Progenitor cell of endocrine pancreas (in vitro differentiated cells): Measurements from ENCODE around the gene CLASP1. TPM values are rescaled to one million over a fixed set of nuclear protein-coding genes. Genes with fewer than 3 reads are reported as not detected.
"Not testable (repeated sequence)": the region's sequence is repeated elsewhere in the genome, so short reads cannot be mapped to it uniquely, and the experiment has no call there.

Experiments
- DNase-seq: peaks from one replicate; pipeline ENCODE4 v3.0.0; 2021; ENCODE audit warnings: low spot score; ENCODE audit not compliant: unreplicated experiment
- H3K27ac Mint-ChIP-seq: 2 replicates; pipeline ENCODE4 v1.8.0; 2021; ENCODE audit warnings: mild to moderate bottlenecking, moderate library complexity, mixed read lengths
- H3K27me3 Mint-ChIP-seq: 2 replicates; pipeline ENCODE4 v1.8.0; 2021; ENCODE audit warnings: mixed read lengths
- H3K36me3 Mint-ChIP-seq: 2 replicates; pipeline ENCODE4 v1.8.0; 2022; ENCODE audit warnings: mixed read lengths; ENCODE audit not compliant: insufficient read depth
- H3K4me1 Mint-ChIP-seq: 2 replicates; pipeline ENCODE4 v1.8.0; 2021; ENCODE audit warnings: low read depth, mixed read lengths
- H3K4me3 Mint-ChIP-seq: 2 replicates; pipeline ENCODE4 v1.8.0; 2021; ENCODE audit warnings: low read depth, mild to moderate bottlenecking, moderate library complexity, mixed read lengths
- H3K9me3 Mint-ChIP-seq: 2 replicates; pipeline ENCODE4 v1.8.0; 2021; ENCODE audit warnings: low read depth, mixed read lengths
- total RNA-seq: library from RNA; stranded (reverse); gene quantifications from 2 replicates; pipeline ENCODE4 v1.2.1, GENCODE V29; 2021
- TF ChIP-seq, protein P1 (sequence below): fragments of 200-600 bp; sonication (generic); IDR thresholded peaks from one replicate; pipeline ENCODE4 v1.5.0; 2021; ENCODE audit warnings: antibody characterized with exemption, mild to moderate bottlenecking; ENCODE audit not compliant: unreplicated experiment

The CLASP1 gene
- total RNA-seq, 1 donor from 2014 or later: 102 TPM

DNA sequence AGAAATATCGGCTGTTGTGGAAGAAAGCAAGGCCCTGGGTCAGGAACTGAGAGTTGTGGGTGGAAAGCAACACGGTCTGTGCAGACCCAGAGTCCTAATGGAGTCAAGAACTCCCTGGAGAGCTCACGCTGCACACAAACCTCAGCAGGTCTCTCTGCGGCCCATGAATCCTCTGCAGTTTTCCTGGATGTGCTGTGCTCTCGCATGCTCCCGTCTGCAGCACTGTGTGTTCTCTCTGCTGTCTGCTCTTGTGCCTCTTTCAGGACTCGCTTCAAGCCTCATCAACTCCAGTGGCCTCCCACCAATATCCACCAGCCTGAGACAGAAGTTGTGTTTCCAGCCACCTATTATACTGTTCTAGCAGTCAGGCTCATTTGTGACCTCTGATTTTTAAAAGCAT is 94.3 kb downstream of the CLASP1 start:
- H3K36me3 Mint-ChIP-seq: peaks cover 14% of the 10 kb centered on the region
- H3K4me3 Mint-ChIP-seq: no peak overlapping the region
- H3K27me3 Mint-ChIP-seq: no peaks in the 10 kb centered on the region
- peaks cover 18% of the 10 kb centered on the region for H3K9me3 Mint-ChIP-seq
- DNase-seq: no peak
- H3K4me1 Mint-ChIP-seq: peaks cover 13% of the 10 kb centered on the region
- H3K27ac Mint-ChIP-seq: peak overlapping the region; percentile 46
- TF ChIP-seq, protein P1, sequence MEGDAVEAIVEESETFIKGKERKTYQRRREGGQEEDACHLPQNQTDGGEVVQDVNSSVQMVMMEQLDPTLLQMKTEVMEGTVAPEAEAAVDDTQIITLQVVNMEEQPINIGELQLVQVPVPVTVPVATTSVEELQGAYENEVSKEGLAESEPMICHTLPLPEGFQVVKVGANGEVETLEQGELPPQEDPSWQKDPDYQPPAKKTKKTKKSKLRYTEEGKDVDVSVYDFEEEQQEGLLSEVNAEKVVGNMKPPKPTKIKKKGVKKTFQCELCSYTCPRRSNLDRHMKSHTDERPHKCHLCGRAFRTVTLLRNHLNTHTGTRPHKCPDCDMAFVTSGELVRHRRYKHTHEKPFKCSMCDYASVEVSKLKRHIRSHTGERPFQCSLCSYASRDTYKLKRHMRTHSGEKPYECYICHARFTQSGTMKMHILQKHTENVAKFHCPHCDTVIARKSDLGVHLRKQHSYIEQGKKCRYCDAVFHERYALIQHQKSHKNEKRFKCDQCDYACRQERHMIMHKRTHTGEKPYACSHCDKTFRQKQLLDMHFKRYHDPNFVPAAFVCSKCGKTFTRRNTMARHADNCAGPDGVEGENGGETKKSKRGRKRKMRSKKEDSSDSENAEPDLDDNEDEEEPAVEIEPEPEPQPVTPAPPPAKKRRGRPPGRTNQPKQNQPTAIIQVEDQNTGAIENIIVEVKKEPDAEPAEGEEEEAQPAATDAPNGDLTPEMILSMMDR: no peak

DNA sequence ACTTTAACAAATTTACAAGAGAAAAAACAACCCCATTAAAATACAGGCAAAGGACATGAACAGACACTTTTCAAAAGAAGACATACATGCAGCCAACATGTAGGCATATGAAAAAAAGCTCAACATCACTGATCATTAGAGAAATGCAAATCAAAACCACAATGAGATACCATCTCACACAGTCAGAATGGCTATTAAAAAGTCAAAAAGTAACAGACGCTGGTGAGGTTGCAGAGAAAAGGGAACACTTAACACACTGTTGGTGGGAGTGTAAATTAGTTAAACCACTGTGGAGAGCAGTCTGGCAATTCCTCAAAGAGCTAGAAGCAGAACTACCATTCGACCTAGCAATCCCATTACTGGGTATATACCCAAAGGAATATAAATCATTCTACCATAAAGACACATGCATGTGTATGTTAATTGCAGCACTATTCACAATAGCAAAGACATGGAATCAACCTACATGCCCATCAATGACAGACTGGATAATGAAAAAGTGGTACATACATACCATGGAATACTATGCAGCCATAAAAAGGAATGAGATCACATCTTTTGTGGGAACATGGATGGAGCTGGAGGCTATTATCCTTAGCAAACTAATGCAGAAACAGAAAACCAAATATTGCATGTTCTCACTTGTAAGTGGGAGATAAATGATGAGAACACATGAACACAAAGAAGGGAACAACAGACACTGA is 96.6 kb downstream of the CLASP1 start:
- not testable (repeated sequence) for DNase-seq, H3K27ac Mint-ChIP-seq, H3K4me3 Mint-ChIP-seq, H3K27me3 Mint-ChIP-seq
- H3K4me1 Mint-ChIP-seq: peaks cover 11% of the 10 kb centered on the region
- H3K36me3 Mint-ChIP-seq: peaks cover 26% of the 10 kb centered on the region
- peaks cover 32% of the 10 kb centered on the region for H3K9me3 Mint-ChIP-seq

DNA sequence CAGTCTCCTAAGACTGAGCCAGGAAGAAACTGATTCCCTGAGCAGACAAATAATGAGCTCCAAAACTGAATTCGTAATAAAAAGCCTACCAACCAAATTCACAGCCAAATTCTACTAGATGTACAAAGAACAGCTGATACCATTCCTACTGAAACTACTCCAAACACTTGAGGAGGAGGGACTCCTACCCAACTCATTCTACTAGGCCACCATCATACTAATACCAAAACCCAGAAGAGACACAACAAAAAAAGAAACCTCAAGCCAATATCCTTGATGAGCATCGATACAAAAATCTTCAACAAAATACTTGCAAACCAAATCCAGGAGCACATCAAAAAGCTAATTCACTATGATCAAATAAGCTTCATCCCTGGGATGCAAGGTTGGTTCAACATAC is 98.6 kb downstream of the CLASP1 start:
- Mint-ChIP-seq H3K4me3 (no peak overlapping the region), H3K27me3 (no peaks in the 10 kb centered on the region), H3K36me3 (peaks cover 26% of the 10 kb centered on the region), H3K4me1 (no peaks in the 10 kb centered on the region), H3K27ac (no peak overlapping the region), H3K9me3 (peaks cover 32% of the 10 kb centered on the region)
- TF ChIP-seq, protein P1: no peak
- no peak for DNase-seq

DNA sequence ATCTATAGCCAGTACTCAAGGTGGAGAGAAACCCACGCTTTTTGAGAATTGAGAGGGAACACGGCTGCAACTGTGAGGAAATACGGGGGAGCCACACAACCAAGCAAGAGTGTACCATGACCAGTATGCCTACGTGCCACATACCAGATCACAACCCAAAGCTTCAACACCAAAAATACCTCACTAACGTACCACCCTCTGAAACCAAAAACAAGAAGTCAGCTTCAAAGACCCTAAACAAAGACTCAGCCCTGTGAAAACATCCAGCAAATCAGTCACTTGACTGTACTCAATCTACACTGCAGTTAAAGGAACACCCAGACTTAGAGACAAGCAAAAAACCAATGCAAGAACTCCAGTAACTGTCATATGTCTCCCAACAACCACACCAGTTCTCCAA is 101.6 kb downstream of the CLASP1 start:
- TF ChIP-seq, protein P1: no peak
- Mint-ChIP-seq H3K27me3 (no peaks in the 10 kb centered on the region), H3K9me3 (peaks cover 29% of the 10 kb centered on the region), H3K4me1 (no peaks in the 10 kb centered on the region), H3K4me3 (no peak overlapping the region), H3K27ac (no peak overlapping the region), H3K36me3 (peaks cover 23% of the 10 kb centered on the region)
- no peak for DNase-seq

DNA sequence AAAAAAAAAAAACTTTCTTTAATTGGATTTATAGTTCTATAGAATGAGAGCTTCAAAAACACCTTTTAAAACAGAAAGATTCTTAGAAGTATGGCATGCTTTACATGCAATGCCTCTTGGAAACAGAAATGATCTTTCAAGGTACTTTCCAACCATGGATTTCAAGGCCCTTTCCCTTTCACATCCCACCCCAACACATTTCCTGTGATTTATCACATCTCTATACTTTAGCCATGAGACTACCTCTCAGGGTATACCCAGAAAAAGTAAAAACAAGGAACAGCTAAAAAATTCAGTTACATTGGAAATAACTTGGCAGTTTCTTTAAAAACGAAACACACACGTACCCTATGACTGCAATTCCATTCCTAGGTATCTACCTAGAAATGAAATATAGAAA is 103.3 kb downstream of the CLASP1 start:
- peaks cover 20% of the 10 kb centered on the region for H3K36me3 Mint-ChIP-seq
- no peak overlapping the region for H3K27ac Mint-ChIP-seq
- H3K9me3 Mint-ChIP-seq: peaks cover 24% of the 10 kb centered on the region
- H3K4me3 Mint-ChIP-seq: no peak overlapping the region
- no peaks in the 10 kb centered on the region for H3K4me1 Mint-ChIP-seq
- no peak for DNase-seq
- H3K27me3 Mint-ChIP-seq: no peaks in the 10 kb centered on the region
- TF ChIP-seq, protein P1: no peak

DNA sequence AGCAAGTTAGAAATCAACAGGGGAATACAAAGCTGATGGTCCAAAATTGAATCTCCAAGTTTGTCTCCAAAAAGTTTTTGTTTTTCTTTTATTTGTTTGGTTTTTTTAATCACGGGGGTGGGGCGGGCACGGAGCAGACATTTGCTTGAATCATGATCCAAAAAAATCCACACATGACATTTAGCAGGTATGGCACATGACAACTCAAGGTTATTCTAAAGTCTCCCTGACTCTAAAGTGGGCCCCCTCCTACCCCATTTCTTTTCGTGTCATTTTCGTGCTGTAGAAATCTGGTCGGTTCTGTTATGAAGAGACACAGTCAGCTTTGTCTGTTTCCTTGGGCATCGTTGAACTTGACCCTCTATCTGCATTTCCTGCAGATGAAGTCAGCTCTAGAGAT is 104.0 kb downstream of the CLASP1 start:
- no peak overlapping the region for H3K4me3 Mint-ChIP-seq
- no peaks in the 10 kb centered on the region for H3K27me3 Mint-ChIP-seq
- peaks cover 17% of the 10 kb centered on the region for H3K9me3 Mint-ChIP-seq
- peaks cover 14% of the 10 kb centered on the region for H3K36me3 Mint-ChIP-seq
- no peak for DNase-seq
- no peaks in the 10 kb centered on the region for H3K4me1 Mint-ChIP-seq
- TF ChIP-seq, protein P1: no peak
- peak overlapping the region; percentile 42 for H3K27ac Mint-ChIP-seq
